Lower leg skin (tissue), 4 donors: ENCODE data around the gene PAPPA. TPM values are rescaled to one million over a fixed set of nuclear protein-coding genes. Genes with fewer than 3 reads are reported as not detected.

Experiments used
- DNase-seq, 2 donors: peaks; one replicate each; pipeline ENCODE4 v3.0.0-alpha.2; 2019; ENCODE audit warnings: low spot score in 2 of 2
- H3K4me3 ChIP-seq: fragments of 200-600 bp; sonication (generic); 2 replicates; pipeline ENCODE4 v1.5.1; 2017; ENCODE audit warnings: mild to moderate bottlenecking, low read depth; ENCODE audit not compliant: poor library complexity, severe bottlenecking
- POLR2A ChIP-seq, 2 donors: fragments of 450-650 bp; IDR thresholded peaks; one replicate each; pipeline ENCODE4 v1.6.1; 2016 to 2017; ENCODE audit warnings: antibody characterized with exemption in 2 of 2, mild to moderate bottlenecking in 1 of 2, moderate library complexity in 1 of 2
- WGBS, 2 donors: methylation state at CpG; one replicate each; pipeline ENCODE4 v1.1.5; 2018; 5-methylcytosine and 5-hydroxymethylcytosine counted together
- intact Hi-C: fragments of 100-400 bp; cut with DNase I; formaldehyde crosslinking; loops from one replicate; pipeline ENCODE4 v1.15.0; 2023; ENCODE audit warnings: low total_unique reads
- total RNA-seq, 4 donors: library from RNA; depleted of rRNA; stranded (reverse); fragments of >200 nt; gene quantifications; one replicate each; pipeline ENCODE4 v1.1.0, GENCODE V29; 2016
- TF ChIP-seq, protein P1 (sequence below), 3 donors: fragments of 450-650 bp; IDR thresholded peaks; one replicate each; pipeline ENCODE4 v1.5.1; 2016; ENCODE audit warnings: antibody characterized with exemption in 3 of 3, mild to moderate bottlenecking in 3 of 3, moderate library complexity in 2 of 3

PAPPA gene
- total RNA-seq, 4 donors from 2014 or later: 0.64 to 2.2 (median 1.9) TPM

DNA sequence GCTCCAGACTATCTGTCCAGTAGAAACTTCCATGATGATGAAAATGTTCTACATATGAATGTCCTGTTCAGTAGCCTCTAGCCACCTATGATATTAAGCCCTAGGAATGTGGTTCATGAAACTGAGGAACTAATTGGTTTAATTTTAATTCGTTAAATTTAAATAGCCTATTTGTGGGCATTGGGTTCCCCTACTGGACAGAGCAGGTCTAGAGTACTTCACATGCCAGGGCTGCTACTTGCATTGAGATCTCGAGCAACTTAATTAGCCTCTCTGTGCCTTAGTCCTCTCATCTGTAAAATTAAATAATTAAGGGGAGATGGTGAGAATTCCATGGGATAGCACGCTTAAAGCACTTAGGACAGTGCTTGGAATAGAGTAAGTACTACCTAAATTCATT lies 160.0 kb downstream of the PAPPA start:
- no peak overlapping the region for H3K4me3 ChIP-seq
- intact Hi-C loops: no loop called here
- TF ChIP-seq, protein P1, sequence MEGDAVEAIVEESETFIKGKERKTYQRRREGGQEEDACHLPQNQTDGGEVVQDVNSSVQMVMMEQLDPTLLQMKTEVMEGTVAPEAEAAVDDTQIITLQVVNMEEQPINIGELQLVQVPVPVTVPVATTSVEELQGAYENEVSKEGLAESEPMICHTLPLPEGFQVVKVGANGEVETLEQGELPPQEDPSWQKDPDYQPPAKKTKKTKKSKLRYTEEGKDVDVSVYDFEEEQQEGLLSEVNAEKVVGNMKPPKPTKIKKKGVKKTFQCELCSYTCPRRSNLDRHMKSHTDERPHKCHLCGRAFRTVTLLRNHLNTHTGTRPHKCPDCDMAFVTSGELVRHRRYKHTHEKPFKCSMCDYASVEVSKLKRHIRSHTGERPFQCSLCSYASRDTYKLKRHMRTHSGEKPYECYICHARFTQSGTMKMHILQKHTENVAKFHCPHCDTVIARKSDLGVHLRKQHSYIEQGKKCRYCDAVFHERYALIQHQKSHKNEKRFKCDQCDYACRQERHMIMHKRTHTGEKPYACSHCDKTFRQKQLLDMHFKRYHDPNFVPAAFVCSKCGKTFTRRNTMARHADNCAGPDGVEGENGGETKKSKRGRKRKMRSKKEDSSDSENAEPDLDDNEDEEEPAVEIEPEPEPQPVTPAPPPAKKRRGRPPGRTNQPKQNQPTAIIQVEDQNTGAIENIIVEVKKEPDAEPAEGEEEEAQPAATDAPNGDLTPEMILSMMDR (IDR thresholded peaks at IDR 0.05): no peak
- TF ChIP-seq POLR2A (IDR thresholded peaks at IDR 0.05): no peak
- 93 to 95% methylated on average over 3 of the region's 3 CpGs for WGBS, 2 donors
- no peak for DNase-seq

DNA sequence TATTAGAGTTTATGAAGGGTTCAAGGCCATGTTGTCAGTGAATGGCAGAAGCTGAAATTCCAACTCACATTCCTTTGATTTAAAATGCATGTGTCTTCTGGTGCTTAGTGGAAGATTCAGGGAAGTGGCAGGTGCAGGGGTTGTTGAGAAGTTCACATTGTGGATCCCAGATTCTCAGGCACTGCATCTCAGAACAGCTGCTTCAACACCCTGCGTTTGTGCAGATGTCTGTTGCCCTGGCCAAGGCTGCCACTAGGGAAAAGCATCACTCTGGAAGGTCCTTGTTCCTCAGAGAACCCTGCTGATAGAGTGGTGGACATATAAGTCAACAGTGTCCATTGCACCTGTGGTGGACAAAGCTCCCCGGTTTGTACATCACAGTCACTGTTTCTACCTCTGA lies 162.7 kb downstream of the PAPPA start:
- TF ChIP-seq POLR2A (IDR thresholded peaks at IDR 0.05): no peak
- TF ChIP-seq, protein P1 (IDR thresholded peaks at IDR 0.05): no peak
- H3K4me3 ChIP-seq: no peak overlapping the region
- 81 to 96% methylated on average over 2 of the region's 2 CpGs for WGBS, 2 donors
- intact Hi-C loops: no loop called here
- no peak for DNase-seq

DNA sequence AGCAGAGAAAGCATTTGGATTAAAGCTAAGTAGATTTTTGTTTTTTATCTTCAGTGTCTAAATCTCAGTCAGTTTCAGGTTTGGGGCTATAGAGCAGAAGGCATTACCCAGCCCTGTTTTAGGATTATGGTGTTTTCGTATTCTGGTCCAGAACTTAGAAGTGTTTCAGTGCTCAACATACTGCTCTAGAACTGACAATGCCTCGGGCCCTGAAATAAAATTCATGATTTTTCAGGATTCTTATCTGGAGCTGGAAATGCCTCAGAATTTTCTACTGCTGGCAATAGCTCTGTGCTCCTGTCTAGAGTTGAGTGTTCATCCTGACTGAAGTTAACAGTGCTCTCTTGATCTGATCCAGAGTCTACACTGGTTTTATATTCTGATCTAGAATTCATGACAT lies 163.9 kb downstream of the PAPPA start:
- WGBS, 2 donors: 77 to 79% methylated on average over 2 of the region's 2 CpGs
- no peak for DNase-seq
- H3K4me3 ChIP-seq: no peak overlapping the region
- TF ChIP-seq, protein P1 (IDR thresholded peaks at IDR 0.05): no peak
- TF ChIP-seq POLR2A (IDR thresholded peaks at IDR 0.05): no peak
- intact Hi-C loops: no loop called here

DNA sequence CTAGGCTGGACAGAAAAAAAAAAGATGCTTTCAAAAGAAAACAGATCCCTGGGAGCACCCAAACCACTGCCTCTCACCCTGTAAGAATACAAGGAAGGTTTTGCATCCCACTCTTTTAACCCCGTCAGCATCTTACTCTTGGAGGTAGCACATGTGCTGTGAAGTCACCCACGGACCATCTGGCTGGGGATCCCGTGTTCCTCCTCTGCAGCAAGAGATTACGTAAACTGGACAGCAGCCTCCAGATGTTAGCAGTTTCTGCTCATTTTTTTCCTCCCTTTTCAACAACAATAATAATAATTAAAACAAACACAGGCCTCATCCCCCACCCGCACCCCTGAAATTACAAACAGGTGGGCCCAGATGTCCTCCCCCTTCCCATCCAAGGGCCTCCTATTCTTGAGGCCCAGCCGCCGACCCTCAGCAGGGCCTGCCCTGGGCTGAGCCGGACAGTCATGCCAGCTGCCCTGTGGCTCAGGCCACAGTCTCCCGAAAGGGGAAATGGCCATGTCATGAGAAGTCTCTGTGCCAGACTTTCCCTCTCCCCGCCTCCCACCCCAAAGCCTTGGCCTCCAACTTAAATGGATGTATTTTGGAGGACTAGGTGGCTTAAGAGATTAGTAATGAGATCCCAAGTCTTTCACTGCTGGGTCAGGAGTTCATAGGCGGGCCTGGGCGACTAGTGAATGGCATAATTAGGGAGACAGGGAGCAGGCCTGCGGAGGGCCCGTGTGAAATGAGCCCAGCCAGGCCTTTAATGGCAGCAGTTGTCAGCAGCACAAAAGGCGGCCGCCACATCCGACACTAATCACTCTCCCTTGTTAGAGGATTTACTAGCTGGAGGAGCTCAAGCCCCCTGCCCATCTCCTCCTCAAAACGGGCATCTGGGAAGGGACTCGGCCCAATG lies 165.1 kb downstream of the PAPPA start:
- intact Hi-C loops: no loop called here
- H3K4me3 ChIP-seq: no peak overlapping the region
- TF ChIP-seq, protein P1 (IDR thresholded peaks at IDR 0.05): no peak
- no peak for TF ChIP-seq POLR2A (IDR thresholded peaks at IDR 0.05)
- DNase-seq: peak; percentile 34 to 86
- 68 to 79% methylated on average over 19 of the region's 19 CpGs for WGBS, 2 donors

DNA sequence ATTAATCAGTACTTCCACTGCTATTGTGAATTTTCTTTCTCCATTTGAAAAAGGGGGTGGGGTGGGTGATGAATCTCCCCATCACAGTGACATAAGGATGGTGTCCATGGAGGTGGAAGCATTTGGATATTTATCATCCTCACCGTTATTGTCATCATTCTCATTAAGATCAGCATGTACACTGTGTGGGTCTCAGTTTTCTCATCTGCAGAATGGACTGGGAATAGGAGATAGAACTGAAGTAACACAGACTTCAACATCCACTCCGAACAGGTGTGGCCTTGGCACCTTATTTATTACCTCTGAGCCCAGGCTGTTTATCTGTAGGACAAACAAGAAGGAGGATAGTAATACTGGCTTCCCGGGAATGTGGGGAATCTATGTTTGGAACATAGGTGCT lies 165.9 kb downstream of the PAPPA start:
- TF ChIP-seq, protein P1 (IDR thresholded peaks at IDR 0.05): no peak
- TF ChIP-seq POLR2A (IDR thresholded peaks at IDR 0.05): no peak
- no peak for DNase-seq
- H3K4me3 ChIP-seq: no peak overlapping the region
- WGBS, 2 donors: 92 to 95% methylated on average over 3 of the region's 3 CpGs
- intact Hi-C loops: no loop called here
